Measurements from ENCODE around the gene KCNK10. TPM values are rescaled to one million over a fixed set of nuclear protein-coding genes. Genes with fewer than 3 reads are reported as not detected.

KCNK10 gene
- polyA plus RNA-seq, 1 experiment: not detected

DNA sequence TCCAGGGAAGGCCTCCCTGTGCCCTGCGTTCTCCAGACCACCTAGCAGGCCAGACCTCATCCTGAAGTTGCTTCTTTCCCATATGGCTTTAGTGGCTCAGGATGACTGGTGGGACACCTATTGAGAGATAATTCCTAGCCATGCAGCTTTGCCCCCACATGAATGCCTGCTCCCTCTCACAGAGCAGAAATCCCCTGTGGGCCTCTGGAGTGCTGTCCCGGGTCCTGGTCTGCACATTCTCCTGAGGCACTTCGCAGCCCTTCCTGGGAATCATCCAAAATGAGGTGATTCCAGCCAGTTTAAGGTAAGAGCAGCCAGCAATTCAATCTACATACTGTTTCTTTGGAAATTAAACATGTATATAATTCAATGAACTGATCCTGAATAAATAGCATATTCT lies 182.2 kb downstream of the KCNK10 start:
- ChIA-PET CTCF (no interaction called here), POLR2A (no interaction called here)
- no peaks in the 10 kb centered on the region for H3K27me3 ChIP-seq (ENCODE audit: control insufficient read depth, insufficient read depth, low read length)
- no peak for DNase-seq (ENCODE audit: low read depth)
- no peak overlapping the region for H3K4me3 ChIP-seq (ENCODE audit: low read depth, low read length)
- TF ChIP-seq, protein P1, sequence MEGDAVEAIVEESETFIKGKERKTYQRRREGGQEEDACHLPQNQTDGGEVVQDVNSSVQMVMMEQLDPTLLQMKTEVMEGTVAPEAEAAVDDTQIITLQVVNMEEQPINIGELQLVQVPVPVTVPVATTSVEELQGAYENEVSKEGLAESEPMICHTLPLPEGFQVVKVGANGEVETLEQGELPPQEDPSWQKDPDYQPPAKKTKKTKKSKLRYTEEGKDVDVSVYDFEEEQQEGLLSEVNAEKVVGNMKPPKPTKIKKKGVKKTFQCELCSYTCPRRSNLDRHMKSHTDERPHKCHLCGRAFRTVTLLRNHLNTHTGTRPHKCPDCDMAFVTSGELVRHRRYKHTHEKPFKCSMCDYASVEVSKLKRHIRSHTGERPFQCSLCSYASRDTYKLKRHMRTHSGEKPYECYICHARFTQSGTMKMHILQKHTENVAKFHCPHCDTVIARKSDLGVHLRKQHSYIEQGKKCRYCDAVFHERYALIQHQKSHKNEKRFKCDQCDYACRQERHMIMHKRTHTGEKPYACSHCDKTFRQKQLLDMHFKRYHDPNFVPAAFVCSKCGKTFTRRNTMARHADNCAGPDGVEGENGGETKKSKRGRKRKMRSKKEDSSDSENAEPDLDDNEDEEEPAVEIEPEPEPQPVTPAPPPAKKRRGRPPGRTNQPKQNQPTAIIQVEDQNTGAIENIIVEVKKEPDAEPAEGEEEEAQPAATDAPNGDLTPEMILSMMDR (IDR thresholded peaks at IDR 0.05; ENCODE audit: insufficient read depth, low read depth, low read length): no peak
- no peaks in the 10 kb centered on the region for H3K36me3 ChIP-seq (ENCODE audit: control insufficient read depth, insufficient read depth, low read length)

DNA sequence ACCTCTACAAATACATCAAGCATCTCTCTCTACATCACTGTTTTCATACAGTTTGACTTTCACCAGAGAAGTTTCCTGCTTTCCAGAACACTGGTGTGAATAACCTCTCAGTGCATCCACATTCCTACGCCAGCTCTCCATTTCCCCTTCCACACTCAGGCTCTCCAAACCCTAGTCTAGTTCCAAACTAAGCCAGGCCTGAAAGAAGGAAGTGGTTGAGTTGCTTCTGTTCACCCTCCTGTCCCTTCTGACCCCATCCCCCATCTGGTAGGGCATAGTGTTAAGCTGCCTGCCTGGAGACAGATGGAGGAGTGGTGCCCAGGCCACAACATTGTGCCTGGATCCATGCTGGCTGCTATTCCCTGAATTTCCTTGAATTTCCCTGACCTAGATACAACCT lies 185.7 kb downstream of the KCNK10 start:
- ChIA-PET POLR2A (no interaction called here), CTCF (no interaction called here)
- Histone ChIP-seq H3K36me3 (ENCODE audit: control insufficient read depth, insufficient read depth, low read length) (no peaks in the 10 kb centered on the region), H3K4me3 (ENCODE audit: low read depth, low read length) (no peak overlapping the region), H3K27me3 (ENCODE audit: control insufficient read depth, insufficient read depth, low read length) (no peaks in the 10 kb centered on the region)
- TF ChIP-seq, protein P1 (IDR thresholded peaks at IDR 0.05; ENCODE audit: insufficient read depth, low read depth, low read length): no peak
- DNase-seq (ENCODE audit: low read depth): no peak

Other genes with a start within 250 kb of the KCNK10 start
- gene SPATA7, start 62.4 kb upstream of the KCNK10 start, polyA plus RNA-seq (2011; rRNA removed): 4.9 and 7.8 TPM in 2 replicates
- 9.1 and 11.0 TPM in 2 replicates for gene PTPN21, start 231.7 kb upstream of the KCNK10 start, polyA plus RNA-seq (2011; rRNA removed)
- gene ZC3H14, start 239.8 kb upstream of the KCNK10 start, polyA plus RNA-seq (2011; rRNA removed): 81.8 and 112 TPM in 2 replicates